HG02981 (cell line): ENCODE results near the gene OSER1.
"Not testable (repeated sequence)": the region's sequence is repeated elsewhere in the genome, so short reads cannot be mapped to it uniquely, and the experiment has no call there.

Experiments used
- ATAC-seq: cut with Tn5 transposase; IDR thresholded peaks from one replicate; pipeline ENCODE4 v1.9.1; 2021; ENCODE audit warnings: mild to moderate bottlenecking, moderate library complexity; ENCODE audit not compliant: unreplicated experiment

OSER1 gene

GRCh38 chr20:44204156-44204831 is 6.3 kb downstream of the OSER1 start:
- no peak for ATAC-seq

GRCh38 chr20:44203161-44203560 is 7.4 kb downstream of the OSER1 start:
- no peak for ATAC-seq

GRCh38 chr20:44200983-44201382 is 9.6 kb downstream of the OSER1 start:
- ATAC-seq = no peak

GRCh38 chr20:44200371-44200770 is 10.2 kb downstream of the OSER1 start:
- ATAC-seq = no peak

- ATAC-seq = no peak
These were observed 10.7 kb downstream of the OSER1 start for GRCh38 chr20:44199877-44200276.

GRCh38 chr20:44198872-44199271 is 11.7 kb downstream of the OSER1 start:
- no peak for ATAC-seq

GRCh38 chr20:44196271-44196670 is 14.3 kb downstream of the OSER1 start:
- no peak for ATAC-seq

GRCh38 chr20:44195605-44196004 is 15.0 kb downstream of the OSER1 start:
- no peak for ATAC-seq

GRCh38 chr20:44193801-44194200 is 16.8 kb downstream of the OSER1 start:
- ATAC-seq = no peak

GRCh38 chr20:44191640-44192039 is 18.9 kb downstream of the OSER1 start:
- ATAC-seq = not testable (repeated sequence)

GRCh38 chr20:44190197-44190852 is 20.2 kb downstream of the OSER1 start:
- not testable (repeated sequence) for ATAC-seq

GRCh38 chr20:44188752-44189151 is 21.8 kb downstream of the OSER1 start:
- ATAC-seq = no peak

- no peak for ATAC-seq
These were observed 22.5 kb downstream of the OSER1 start for GRCh38 chr20:44187772-44188709.

GRCh38 chr20:44187054-44187771 is 23.4 kb downstream of the OSER1 start, which contains the start of gene JPH2:
Gene JPH2 (minus strand): TSS chr20:44187188. CDS start chr20:44186705, 483 bp downstream.
- ATAC-seq = no peak

GRCh38 chr20:44186674-44187053 is 23.9 kb downstream of the OSER1 start:
- no peak for ATAC-seq

- ATAC-seq = no peak
These were observed 24.4 kb downstream of the OSER1 start for GRCh38 chr20:44186201-44186600.

- no peak for ATAC-seq
These were observed 25.0 kb downstream of the OSER1 start for GRCh38 chr20:44185574-44185973.

GRCh38 chr20:44183282-44183681 is 27.3 kb downstream of the OSER1 start:
- no peak for ATAC-seq

- no peak for ATAC-seq
These were observed 27.7 kb downstream of the OSER1 start for GRCh38 chr20:44182863-44183262.

GRCh38 chr20:44182135-44182765 is 28.3 kb downstream of the OSER1 start:
- no peak for ATAC-seq
